ENCODE data around the gene GPR3. TPM values are rescaled to one million over a fixed set of nuclear protein-coding genes. Genes with fewer than 3 reads are reported as not detected.
A peak's percentile ranks its signal among the peaks of the same experiment; 100 is the strongest.

GPR3 gene
- total and polyA plus RNA-seq, 10 of the 15 experiments (the other 5 are each of a cell fraction or from before 2014, with no cell fraction given), result 0.33 to 1.4 (median 0.63) TPM; not detected in 3

DNA sequence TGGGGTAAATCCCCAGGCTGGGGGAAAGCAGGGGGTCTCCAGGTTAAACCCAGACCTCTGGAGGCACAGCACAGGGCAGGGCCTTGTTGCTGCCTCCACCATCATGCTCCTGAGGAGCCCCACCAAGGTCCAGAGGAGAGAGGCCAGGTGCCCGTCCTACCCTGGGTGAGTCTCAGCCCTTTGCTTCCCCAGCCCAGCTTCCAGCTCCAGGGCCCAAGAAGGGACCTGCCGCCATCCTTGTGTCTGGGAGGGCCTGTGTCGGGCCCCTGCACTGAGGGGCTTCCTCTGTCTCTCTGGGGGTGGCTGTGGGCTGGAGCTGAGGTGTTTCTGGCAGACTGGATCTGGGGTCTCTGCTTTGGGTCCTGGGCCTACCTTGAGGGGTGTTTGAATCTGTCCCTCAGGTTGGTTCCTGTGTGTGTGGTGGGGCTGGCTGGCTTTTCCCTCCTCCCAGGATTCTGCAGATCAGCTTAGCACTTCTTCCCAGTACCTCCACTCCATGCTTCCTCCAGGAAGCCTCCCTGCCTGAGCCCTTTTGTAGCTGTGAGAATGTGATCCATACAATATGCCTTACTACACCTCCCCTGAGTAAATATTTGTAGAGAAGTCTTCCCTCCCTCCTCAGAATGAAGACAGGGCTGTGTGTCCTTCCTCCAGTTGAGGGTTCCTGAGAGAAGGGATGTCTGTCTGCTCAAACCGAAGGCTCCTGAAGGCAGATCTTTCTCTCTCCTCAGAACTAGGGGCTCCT lies 6.2 kb downstream of the GPR3 start (continued):
- TF ChIP-seq ZNF207 (IDR thresholded peaks at IDR 0.05; ENCODE audit: borderline replicate concordance) (no peak), MTA3 (IDR thresholded peaks at IDR 0.05; ENCODE audit: borderline replicate concordance, low read length) (0 out of 2 replicates have a peak, but pooled peaks have one; percentile 10), SRF (IDR thresholded peaks at IDR 0.05; ENCODE audit: low read depth in 2 of 2, low read length in 2 of 2) (no peak), TARDBP (IDR thresholded peaks at IDR 0.05; ENCODE audit: borderline replicate concordance) (no peak), BCL11A (IDR thresholded peaks at IDR 0.05; ENCODE audit: low read depth, low read length) (no peak), ATF3 (IDR thresholded peaks at IDR 0.05; ENCODE audit: borderline replicate concordance, extremely low read depth, low read depth, low read length) (no peak), HDAC6 (IDR thresholded peaks at IDR 0.05; ENCODE audit: unreplicated experiment) (no peak), PAX8 (IDR thresholded peaks at IDR 0.05) (no peak), SREBF1 (IDR thresholded peaks at IDR 0.05; ENCODE audit: low read length) (no peak), ZNF384 (IDR thresholded peaks at IDR 0.05; ENCODE audit: borderline replicate concordance, low read depth, low read length) (no peak)

DNA sequence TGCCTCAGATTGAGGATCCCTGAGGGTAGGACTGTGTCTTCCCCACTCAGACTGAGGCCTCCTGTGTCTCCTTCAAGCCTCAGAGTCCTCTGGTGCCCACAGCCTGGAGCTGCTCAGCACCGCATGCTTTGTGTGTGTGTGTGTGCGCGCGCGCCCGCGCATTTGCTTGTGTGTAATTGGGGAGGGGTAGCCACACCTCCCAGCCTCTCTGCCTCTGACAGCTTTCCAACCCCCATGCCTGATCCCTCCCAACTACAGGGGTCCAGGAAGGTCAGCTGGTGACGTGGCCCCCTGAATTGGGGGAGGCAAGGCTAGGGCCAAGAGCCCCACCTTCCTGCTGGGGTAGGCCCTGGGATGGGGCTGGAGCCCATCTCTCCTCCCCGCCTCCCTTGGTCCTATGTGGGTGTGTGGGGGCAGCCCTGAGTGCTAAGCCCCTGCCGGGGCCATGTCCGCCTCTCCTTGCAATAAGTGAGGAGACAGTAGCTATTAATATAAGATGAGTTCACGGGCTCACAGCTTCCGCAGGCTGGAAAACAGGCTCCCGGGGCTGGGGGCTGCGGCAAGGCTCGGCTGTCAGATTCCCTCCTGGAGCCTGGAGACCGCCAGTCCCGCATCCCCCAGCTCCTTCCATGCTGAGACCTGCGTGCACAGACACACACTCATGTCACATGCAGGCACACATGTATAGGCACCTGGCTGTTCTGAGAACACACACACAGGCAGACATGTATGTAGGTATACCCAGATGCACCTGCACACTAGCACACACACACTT lies 7.0 kb downstream of the GPR3 start:
- POLR2A ChIA-PET, result interaction anchor here (0.5 kb wide), 1 partner anchor 58 kb away, joined by 6 read pairs; no protein-coding TSS in a partner anchor
- no TSS peak for BruUV-seq (replicated peaks)
- no peaks in the 10 kb centered on the region for H3K36me3 ChIP-seq (ENCODE audit: control insufficient read depth in 2 of 2, insufficient read depth in 2 of 2, low read length in 1 of 2)
- in situ Hi-C loops (cut with MboI) (loop anchor here (5.0 kb wide), 1 partner anchor 263 kb away; no protein-coding TSS in a partner anchor), intact Hi-C loops (cut with micrococcal nuclease; ENCODE audit: unreplicated experiment) (no loop called here)
- FAIRE-seq, result no peak
- CTCF ChIA-PET, result interaction anchor here (1.2 to 13.5 kb wide), 6 partner anchors 12 to 207 kb away, joined by 3 to 265 read pairs (median 14); partner anchors contain the start of gene AHDC1
- H4K20me1 ChIP-seq (ENCODE audit: control insufficient read depth, insufficient read depth), result no peaks in the 10 kb centered on the region
- no peaks in the 10 kb centered on the region for H3K79me2 ChIP-seq (ENCODE audit: control insufficient read depth, insufficient read depth, low read length)
- H3K4me3 ChIP-seq, result no peak overlapping the region
- no peak overlapping the region for H3K9ac ChIP-seq (ENCODE audit: control insufficient read depth, insufficient read depth, low read length)
- RAD21 ChIA-PET (ENCODE audit: unreplicated experiment), result interaction anchor here (1.3 kb wide), 1 partner anchor 209 kb away, joined by 4 read pairs; no protein-coding TSS in a partner anchor
- WGBS (ENCODE audit: insufficient coverage, insufficient replicate concordance, low lambda C conversion rate, missing lambda C conversion rate), result 89% methylated on average over 19 of the region's 19 CpGs
- H3K9me3 ChIP-seq (replicated peaks; ENCODE audit: control insufficient read depth, insufficient read depth, low read length), result no peaks in the 10 kb centered on the region
- SMC1A ChIA-PET (ENCODE audit: uncharacterized antibody, unreplicated experiment), result interaction anchor here (1.1 to 5.6 kb wide), 2 partner anchors 157 to 206 kb away, joined by 3 to 26 read pairs; partner anchors contain the start of gene AHDC1
- no peak for DNase-seq (ENCODE audit: low read depth, low spot score)
- peaks cover 16% of the 10 kb centered on the region for H3K4me1 ChIP-seq (ENCODE audit: control insufficient read depth, insufficient read depth, low read length)
- no peak overlapping the region for H2AFZ ChIP-seq (ENCODE audit: control insufficient read depth, low read depth, low read length)
- H3K27ac ChIP-seq (ENCODE audit: control insufficient read depth, insufficient read depth), result no peak overlapping the region
- H3K4me2 ChIP-seq (ENCODE audit: control insufficient read depth, insufficient read depth), result no peak overlapping the region
- no peak for ATAC-seq
- H3K27me3 ChIP-seq (replicated peaks in 1 of 2; ENCODE audit: control insufficient read depth in 2 of 2, insufficient read depth in 2 of 2, low read length in 1 of 2), result no peaks in the 10 kb centered on the region
- no peak for TF ChIP-seq SUZ12 (IDR thresholded peaks at IDR 0.05; ENCODE audit: unreplicated experiment)
- TF ChIP-seq, protein P1, sequence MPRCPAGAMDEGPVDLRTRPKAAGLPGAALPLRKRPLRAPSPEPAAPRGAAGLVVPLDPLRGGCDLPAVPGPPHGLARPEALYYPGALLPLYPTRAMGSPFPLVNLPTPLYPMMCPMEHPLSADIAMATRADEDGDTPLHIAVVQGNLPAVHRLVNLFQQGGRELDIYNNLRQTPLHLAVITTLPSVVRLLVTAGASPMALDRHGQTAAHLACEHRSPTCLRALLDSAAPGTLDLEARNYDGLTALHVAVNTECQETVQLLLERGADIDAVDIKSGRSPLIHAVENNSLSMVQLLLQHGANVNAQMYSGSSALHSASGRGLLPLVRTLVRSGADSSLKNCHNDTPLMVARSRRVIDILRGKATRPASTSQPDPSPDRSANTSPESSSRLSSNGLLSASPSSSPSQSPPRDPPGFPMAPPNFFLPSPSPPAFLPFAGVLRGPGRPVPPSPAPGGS (IDR thresholded peaks at IDR 0.05; ENCODE audit: borderline replicate concordance, insufficient read depth, low read depth, low read length, poor library complexity, severe bottlenecking), result peak; percentile 23
- TF ChIP-seq POLR2A (IDR thresholded peaks at IDR 0.05; ENCODE audit: low read depth, low read length), result peak; percentile 15
- no peak for TF ChIP-seq NFYA (IDR thresholded peaks at IDR 0.05; ENCODE audit: borderline replicate concordance, low read depth, low read length)
- TF ChIP-seq SMARCA5 (IDR thresholded peaks at IDR 0.05), result no peak
- no peak for TF ChIP-seq SPI1 (IDR thresholded peaks at IDR 0.05; ENCODE audit: borderline replicate concordance, insufficient read depth, low read depth, low read length)
- TF ChIP-seq MTA3 (IDR thresholded peaks at IDR 0.05; ENCODE audit: borderline replicate concordance, low read length), result 0 out of 2 replicates have a peak, but pooled peaks have one; percentile 21
- no peak for TF ChIP-seq RBBP5 (conservative IDR thresholded peaks at IDR 0.05)
